Tibial nerve (tissue), 4 donors: ENCODE results near the gene CSF3.

Experiments used
- EP300 ChIP-seq, 2 donors: sonication (generic); formaldehyde crosslinking; IDR thresholded peaks; one replicate each; pipeline ENCODE4 v1.6.1; 2017; ENCODE audit warnings: antibody characterized with exemption in 2 of 2, mild to moderate bottlenecking in 1 of 2
- POLR2A ChIP-seq, 2 donors: fragments of 450-650 bp; IDR thresholded peaks; one replicate each; pipeline ENCODE4 v1.6.1; 2017; ENCODE audit warnings: antibody characterized with exemption in 2 of 2, mild to moderate bottlenecking in 2 of 2, moderate library complexity in 2 of 2
- TF ChIP-seq, protein P1 (sequence below), 5 experiments: fragments of 200-600 bp in 3 of 5; fragments of 450-650 bp in 2 of 5; sonication (generic) in 3 of 5; IDR thresholded peaks; one replicate each; pipeline ENCODE4 v1.5.1; 2016 to 2019; ENCODE audit warnings: antibody characterized with exemption in 5 of 5, mild to moderate bottlenecking in 3 of 5, moderate library complexity in 2 of 5

- TF ChIP-seq, protein P1, sequence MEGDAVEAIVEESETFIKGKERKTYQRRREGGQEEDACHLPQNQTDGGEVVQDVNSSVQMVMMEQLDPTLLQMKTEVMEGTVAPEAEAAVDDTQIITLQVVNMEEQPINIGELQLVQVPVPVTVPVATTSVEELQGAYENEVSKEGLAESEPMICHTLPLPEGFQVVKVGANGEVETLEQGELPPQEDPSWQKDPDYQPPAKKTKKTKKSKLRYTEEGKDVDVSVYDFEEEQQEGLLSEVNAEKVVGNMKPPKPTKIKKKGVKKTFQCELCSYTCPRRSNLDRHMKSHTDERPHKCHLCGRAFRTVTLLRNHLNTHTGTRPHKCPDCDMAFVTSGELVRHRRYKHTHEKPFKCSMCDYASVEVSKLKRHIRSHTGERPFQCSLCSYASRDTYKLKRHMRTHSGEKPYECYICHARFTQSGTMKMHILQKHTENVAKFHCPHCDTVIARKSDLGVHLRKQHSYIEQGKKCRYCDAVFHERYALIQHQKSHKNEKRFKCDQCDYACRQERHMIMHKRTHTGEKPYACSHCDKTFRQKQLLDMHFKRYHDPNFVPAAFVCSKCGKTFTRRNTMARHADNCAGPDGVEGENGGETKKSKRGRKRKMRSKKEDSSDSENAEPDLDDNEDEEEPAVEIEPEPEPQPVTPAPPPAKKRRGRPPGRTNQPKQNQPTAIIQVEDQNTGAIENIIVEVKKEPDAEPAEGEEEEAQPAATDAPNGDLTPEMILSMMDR (IDR thresholded peaks at IDR 0.05) = peak in 3 of 5 experiments; percentile 15 to 21 (median 17)
- TF ChIP-seq POLR2A (IDR thresholded peaks at IDR 0.05) (no peak), EP300 (IDR thresholded peaks at IDR 0.05) (no peak)
Observed at GRCh38 chr17:40035162-40035559, 19.9 kb downstream of the CSF3 start.
